Loucy (cell line): ENCODE results near the gene LPP.
"Not testable (repeated sequence)": the region's sequence is repeated elsewhere in the genome, so short reads cannot be mapped to it uniquely, and the experiment has no call there.

ENCODE experiments used
- EZH2phosphoT487 ChIP-seq: fragments of 200-600 bp; IDR thresholded peaks from 2 replicates; pipeline ENCODE4 v1.6.1; 2018; ENCODE audit warnings: antibody characterized with exemption, mild to moderate bottlenecking, moderate library complexity, borderline replicate concordance
- TF ChIP-seq, protein P1 (sequence below): fragments of 200-600 bp; sonication (generic); conservative IDR thresholded peaks from 2 replicates; pipeline ENCODE4 v1.5.1; 2014; ENCODE audit warnings: mild to moderate bottlenecking, antibody characterized with exemption, low read length

DNA sequence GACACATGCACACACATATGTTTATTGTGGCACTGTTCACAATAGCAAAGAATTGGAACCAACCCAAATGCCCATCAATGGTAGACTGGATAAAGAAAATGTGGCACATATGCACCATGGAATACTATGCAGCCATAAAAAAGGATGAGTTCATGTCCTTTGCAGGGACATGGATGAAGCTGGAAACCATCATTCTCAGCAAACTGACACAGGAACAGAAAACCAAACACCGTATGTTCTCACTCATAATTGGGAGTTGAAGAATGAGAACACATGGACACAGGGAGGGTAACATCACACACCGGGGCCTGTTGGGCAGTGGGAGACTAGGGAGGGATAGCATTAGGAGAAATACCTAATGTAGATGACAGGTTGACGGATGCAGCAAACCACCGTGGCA lies 291.2 kb downstream of the LPP start:
- TF ChIP-seq, protein P1, sequence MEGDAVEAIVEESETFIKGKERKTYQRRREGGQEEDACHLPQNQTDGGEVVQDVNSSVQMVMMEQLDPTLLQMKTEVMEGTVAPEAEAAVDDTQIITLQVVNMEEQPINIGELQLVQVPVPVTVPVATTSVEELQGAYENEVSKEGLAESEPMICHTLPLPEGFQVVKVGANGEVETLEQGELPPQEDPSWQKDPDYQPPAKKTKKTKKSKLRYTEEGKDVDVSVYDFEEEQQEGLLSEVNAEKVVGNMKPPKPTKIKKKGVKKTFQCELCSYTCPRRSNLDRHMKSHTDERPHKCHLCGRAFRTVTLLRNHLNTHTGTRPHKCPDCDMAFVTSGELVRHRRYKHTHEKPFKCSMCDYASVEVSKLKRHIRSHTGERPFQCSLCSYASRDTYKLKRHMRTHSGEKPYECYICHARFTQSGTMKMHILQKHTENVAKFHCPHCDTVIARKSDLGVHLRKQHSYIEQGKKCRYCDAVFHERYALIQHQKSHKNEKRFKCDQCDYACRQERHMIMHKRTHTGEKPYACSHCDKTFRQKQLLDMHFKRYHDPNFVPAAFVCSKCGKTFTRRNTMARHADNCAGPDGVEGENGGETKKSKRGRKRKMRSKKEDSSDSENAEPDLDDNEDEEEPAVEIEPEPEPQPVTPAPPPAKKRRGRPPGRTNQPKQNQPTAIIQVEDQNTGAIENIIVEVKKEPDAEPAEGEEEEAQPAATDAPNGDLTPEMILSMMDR = not testable (repeated sequence)
- TF ChIP-seq EZH2phosphoT487 = not testable (repeated sequence)
